Tibial nerve (tissue), 4 donors: Measurements from ENCODE around the gene WFDC2. TPM values are rescaled to one million over a fixed set of nuclear protein-coding genes. Genes with fewer than 3 reads are reported as not detected.

Experiments
- DNase-seq, 2 donors: peaks; one replicate each; pipeline ENCODE4 v3.0.0-alpha.2; 2019; ENCODE audit warnings: low spot score in 2 of 2
- H3K27ac ChIP-seq, 4 donors: fragments of 200-600 bp; sonication (generic) in 3 of 4; one replicate each; pipeline ENCODE4 v1.5.1; 2017 to 2019; ENCODE audit warnings: mild to moderate bottlenecking in 1 of 4
- H3K27me3 ChIP-seq, 2 donors: fragments of 200-600 bp; sonication (generic) in 1 of 2; one replicate each; pipeline versions ENCODE4 v1.5.1 to v1.6.0; 2017 to 2019
- H3K36me3 ChIP-seq, 3 donors: fragments of 200-600 bp; sonication (generic); one replicate each; pipeline ENCODE4 v1.5.1; 2018 to 2019
- H3K4me1 ChIP-seq, 4 donors: fragments of 200-600 bp; sonication (generic) in 3 of 4; one replicate each; pipeline ENCODE4 v1.5.1; 2017 to 2019
- H3K4me3 ChIP-seq, 4 donors: fragments of 200-600 bp; sonication (generic) in 3 of 4; one replicate each; pipeline ENCODE4 v1.5.1; 2017 to 2019; ENCODE audit warnings: mild to moderate bottlenecking in 1 of 4, moderate library complexity in 1 of 4
- H3K9me3 ChIP-seq, 4 donors: fragments of 200-600 bp; sonication (generic) in 3 of 4; one replicate each; pipeline ENCODE4 v1.5.1; 2017 to 2019
- CTCF ChIP-seq, 5 experiments: fragments of 200-600 bp in 3 of 5; fragments of 450-650 bp in 2 of 5; sonication (generic) in 3 of 5; IDR thresholded peaks; one replicate each; pipeline ENCODE4 v1.5.1; 2016 to 2019; ENCODE audit warnings: antibody characterized with exemption in 5 of 5, mild to moderate bottlenecking in 3 of 5, moderate library complexity in 2 of 5
- EP300 ChIP-seq, 2 donors: sonication (generic); formaldehyde crosslinking; IDR thresholded peaks; one replicate each; pipeline ENCODE4 v1.6.1; 2017; ENCODE audit warnings: antibody characterized with exemption in 2 of 2, mild to moderate bottlenecking in 1 of 2
- POLR2A ChIP-seq, 2 donors: fragments of 450-650 bp; IDR thresholded peaks; one replicate each; pipeline ENCODE4 v1.6.1; 2017; ENCODE audit warnings: antibody characterized with exemption in 2 of 2, mild to moderate bottlenecking in 2 of 2, moderate library complexity in 2 of 2
- WGBS, 2 donors: methylation state at CpG; one replicate each; pipeline ENCODE4 v1.1.5; 2018; 5-methylcytosine and 5-hydroxymethylcytosine counted together
- total RNA-seq, 4 donors: library from RNA; depleted of rRNA; stranded (reverse); fragments of >200 nt; gene quantifications; one replicate each; pipeline ENCODE4 v1.1.0, GENCODE V29; 2016

Gene WFDC2
- total RNA-seq, 4 donors from 2014 or later: 0.84 to 3.5 TPM; not detected in 2

- peaks cover 0 to 15% of the 10 kb centered on the region in 2 donors for H3K27me3 ChIP-seq
- TF ChIP-seq POLR2A (IDR thresholded peaks at IDR 0.05) (no peak), EP300 (IDR thresholded peaks at IDR 0.05) (no peak), CTCF (IDR thresholded peaks at IDR 0.05) (no peak)
- DNase-seq: no peak
These were observed 15.8 kb downstream of the WFDC2 start for GRCh38 chr20:45485388-45485787.

GRCh38 chr20:45487231-45487635, 17.7 kb downstream of the WFDC2 start:
- Histone ChIP-seq H3K4me3 (no peak overlapping the region), H3K4me1 (no peaks in the 10 kb centered on the region), H3K9me3 (no peaks in the 10 kb centered on the region), H3K27ac (no peak overlapping the region), H3K27me3 (peaks cover 0 to 9% of the 10 kb centered on the region in 2 donors), H3K36me3 (no peaks in the 10 kb centered on the region)
- no peak for DNase-seq
- TF ChIP-seq CTCF (IDR thresholded peaks at IDR 0.05) (peak in 1 of 5 experiments; percentile 6), EP300 (IDR thresholded peaks at IDR 0.05) (no peak)
- 19 to 26% methylated on average over 16 to 17 of the region's 20 CpGs for WGBS, 2 donors

More at GRCh38 chr20:45485388-45485787, 15.8 kb downstream of the WFDC2 start:
- no peak overlapping the region for H3K4me3 ChIP-seq
- H3K36me3 ChIP-seq: no peaks in the 10 kb centered on the region
- no peak overlapping the region for H3K27ac ChIP-seq
- no peaks in the 10 kb centered on the region for H3K4me1 ChIP-seq
- 67 to 71% methylated on average over 4 of the region's 4 CpGs for WGBS, 2 donors
- H3K9me3 ChIP-seq: no peaks in the 10 kb centered on the region

- Histone ChIP-seq H3K27me3 (peaks cover 0 to 7% of the 10 kb centered on the region in 2 donors), H3K27ac (no peak overlapping the region), H3K36me3 (no peaks in the 10 kb centered on the region), H3K4me3 (no peak overlapping the region), H3K4me1 (no peaks in the 10 kb centered on the region), H3K9me3 (no peaks in the 10 kb centered on the region)
- no peak for DNase-seq
- WGBS, 2 donors: 42 to 72% methylated on average over 1 of the region's 1 CpG
- TF ChIP-seq EP300 (IDR thresholded peaks at IDR 0.05): no peak
- no peak for TF ChIP-seq POLR2A (IDR thresholded peaks at IDR 0.05)
- TF ChIP-seq CTCF (IDR thresholded peaks at IDR 0.05): no peak
These were observed 19.6 kb downstream of the WFDC2 start for GRCh38 chr20:45489083-45489531.

GRCh38 chr20:45495501-45495941, 26.0 kb downstream of the WFDC2 start:
- 81 to 86% methylated on average over 1 of the region's 1 CpG for WGBS, 2 donors
- Histone ChIP-seq H3K36me3 (no peaks in the 10 kb centered on the region), H3K9me3 (no peaks in the 10 kb centered on the region), H3K27me3 (peaks cover 0 to 11% of the 10 kb centered on the region in 2 donors), H3K4me3 (no peak overlapping the region), H3K27ac (no peak overlapping the region), H3K4me1 (no peaks in the 10 kb centered on the region)
- TF ChIP-seq CTCF (IDR thresholded peaks at IDR 0.05): no peak
- no peak for TF ChIP-seq EP300 (IDR thresholded peaks at IDR 0.05)
- TF ChIP-seq POLR2A (IDR thresholded peaks at IDR 0.05): no peak
- DNase-seq: no peak

GRCh38 chr20:45496166-45496565, 26.6 kb downstream of the WFDC2 start:
- no peaks in the 10 kb centered on the region for H3K4me1 ChIP-seq
- H3K36me3 ChIP-seq: no peaks in the 10 kb centered on the region
- no peak for DNase-seq
- no peak overlapping the region for H3K27ac ChIP-seq
- no peak overlapping the region for H3K4me3 ChIP-seq
- peaks cover 0 to 11% of the 10 kb centered on the region in 2 donors for H3K27me3 ChIP-seq
- no peak for TF ChIP-seq POLR2A (IDR thresholded peaks at IDR 0.05)
- no peak for TF ChIP-seq EP300 (IDR thresholded peaks at IDR 0.05)
- no peak for TF ChIP-seq CTCF (IDR thresholded peaks at IDR 0.05)
- H3K9me3 ChIP-seq: no peaks in the 10 kb centered on the region
- 67 to 68% methylated on average over 3 of the region's 3 CpGs for WGBS, 2 donors
